T-cell (primary cell): ENCODE data around the gene PLCG1. TPM values are rescaled to one million over a fixed set of nuclear protein-coding genes. Genes with fewer than 3 reads are reported as not detected.

Source experiments
- ATAC-seq, 4 experiments: fragments of 200-7000 bp in 3 of 4; fragments of 150-1000 bp in 1 of 4; cut with Tn5 transposase; replicated peaks in 1 of 4; 1 replicate in 3 of 4; 2 replicates in 1 of 4; pipeline ENCODE4 v1.10.0; 2021; ENCODE audit warnings: moderate library complexity in 3 of 4, mild to moderate bottlenecking in 2 of 4, moderate number of reproducible peaks in 1 of 4
- CTCF ChIA-PET, 2 donors: fragments of 300-600 bp; sonication (Branson Sonifier 250); formaldehyde crosslinking; loops; one replicate each; lab custom pipeline; 2022; ENCODE audit warnings: antibody characterized with exemption in 2 of 2; lab: Charles Lee
- POLR2A ChIA-PET, 2 donors: fragments of 300-600 bp; sonication (Branson Sonifier 250); formaldehyde crosslinking; loops; one replicate each; lab custom pipeline; 2022; ENCODE audit warnings: antibody characterized with exemption in 2 of 2; lab: Charles Lee
- DNase-seq, 35 experiments: peaks; one replicate each; pipeline versions ENCODE4 v3.0.0 to v3.0.0-alpha.2; 2013 to 2023
- H3K27ac ChIP-seq: one replicate; pipeline ENCODE4 v1.5.1; 2013; ENCODE audit warnings: low read length
- H3K27me3 ChIP-seq, 2 experiments: replicated peaks in 1 of 2; 1 replicate in 1 of 2; 2 replicates in 1 of 2; pipeline versions ENCODE4 v1.6.1 to v1.7.0; 2013; ENCODE audit warnings: low read length in 1 of 2, mixed read lengths in 1 of 2; ENCODE audit not compliant: control insufficient read depth in 2 of 2, insufficient read depth in 2 of 2; ENCODE audit errors: extremely low read depth in 1 of 2
- H3K36me3 ChIP-seq, 2 donors: 1 replicate in 1 of 2; 2 replicates in 1 of 2; pipeline versions ENCODE4 v1.6.1 to v1.7.0; 2013; ENCODE audit warnings: low read length in 1 of 2; ENCODE audit not compliant: control insufficient read depth in 2 of 2, insufficient read depth in 1 of 2; ENCODE audit errors: extremely low read depth in 1 of 2
- H3K4me1 ChIP-seq, 2 experiments: 1 replicate in 1 of 2; 2 replicates in 1 of 2; pipeline versions ENCODE4 v1.6.1 to v1.7.0; 2013; ENCODE audit warnings: low read length in 2 of 2, mixed read lengths in 1 of 2; ENCODE audit not compliant: insufficient read depth in 2 of 2, control insufficient read depth in 1 of 2; ENCODE audit errors: extremely low read depth in 1 of 2
- H3K4me3 ChIP-seq, 2 donors: 1 replicate in 1 of 2; 2 replicates in 1 of 2; pipeline versions ENCODE4 v1.5.1 to v1.7.0; 2013; ENCODE audit warnings: mild to moderate bottlenecking in 2 of 2, low read length in 1 of 2, moderate library complexity in 1 of 2; ENCODE audit not compliant: control insufficient read depth in 1 of 2; ENCODE audit errors: extremely low read depth in 1 of 2
- H3K9me3 ChIP-seq: 2 replicates; pipeline ENCODE4 v1.7.0; 2013
- H3K27ac Mint-ChIP-seq, 2 donors: one replicate each; pipeline ENCODE4 v1.8.0; 2020 to 2021; ENCODE audit warnings: mild to moderate bottlenecking in 2 of 2, mixed read lengths in 2 of 2
- H3K27me3 Mint-ChIP-seq, 2 donors: one replicate each; pipeline ENCODE4 v1.8.0; 2021 to 2022; ENCODE audit warnings: mixed read lengths in 2 of 2
- H3K36me3 Mint-ChIP-seq: one replicate; pipeline ENCODE4 v1.8.0; 2021; ENCODE audit warnings: mixed read lengths
- H3K4me1 Mint-ChIP-seq, 3 donors: one replicate each; pipeline ENCODE4 v1.8.0; 2020 to 2022; ENCODE audit warnings: mixed read lengths in 3 of 3, mild to moderate bottlenecking in 1 of 3
- H3K4me3 Mint-ChIP-seq, 3 donors: one replicate each; pipeline ENCODE4 v1.8.0; 2020 to 2022; ENCODE audit warnings: mild to moderate bottlenecking in 3 of 3, mixed read lengths in 3 of 3, moderate library complexity in 3 of 3
- H3K9me3 Mint-ChIP-seq, 3 donors: one replicate each; pipeline ENCODE4 v1.8.0; 2020 to 2022; ENCODE audit warnings: mixed read lengths in 3 of 3
- WGBS: methylation state at CpG from one replicate; pipeline ENCODE4 v1.1.5; 2013; ENCODE audit warnings: missing lambda C conversion rate; ENCODE audit not compliant: insufficient coverage; 5-methylcytosine and 5-hydroxymethylcytosine counted together
- total RNA-seq, 35 experiments: library from RNA in 6 of 35; stranded (reverse) in 6 of 35; fragments of 120-200 nt in 1 of 35; gene quantifications; one replicate each; pipeline versions ENCODE4 v1.2.1 to v1.2.4 and lab custom pipeline; 2013 to 2026

PLCG1 gene
- total RNA-seq, 5 donors from 2014 or later (not counting 1 experiment from before 2014, with no cell fraction given), result 390 to 589 (median 444) TPM

GRCh38 chr20:41179961-41180360, 42.6 kb downstream of the PLCG1 start:
- Histone ChIP-seq H3K36me3 (peaks cover 11 to 27% of the 10 kb centered on the region in 2 donors), H3K4me1 (peaks cover 0 to 10% of the 10 kb centered on the region in 2 experiments), H3K27me3 (no peaks in the 10 kb centered on the region), H3K4me3 (no peak overlapping the region), H3K27ac (no peak overlapping the region), H3K9me3 (no peaks in the 10 kb centered on the region)
- ChIA-PET POLR2A (no interaction called here), CTCF (no interaction called here)
- ATAC-seq (no peak), DNase-seq (peak in 1 of 35 experiments; percentile 10)
- H3K4me3 Mint-ChIP-seq, result no peak overlapping the region
- peak overlapping the region; percentile 70 to 71 for H3K27ac Mint-ChIP-seq
- H3K4me1 Mint-ChIP-seq, result peaks cover 10 to 13% (median 11%) of the 10 kb centered on the region in 3 donors
- peaks cover 11% of the 10 kb centered on the region for H3K36me3 Mint-ChIP-seq
- no peaks in the 10 kb centered on the region for H3K27me3 Mint-ChIP-seq
- 98% methylated on average over 7 of the region's 8 CpGs for WGBS
- H3K9me3 Mint-ChIP-seq, result no peaks in the 10 kb centered on the region

- 89% methylated on average over 4 of the region's 6 CpGs for WGBS
- H3K9me3 Mint-ChIP-seq, result no peaks in the 10 kb centered on the region
- ATAC-seq, result no peak
- peaks cover 11 to 21% of the 10 kb centered on the region in 2 donors for H3K36me3 ChIP-seq
- H3K36me3 Mint-ChIP-seq, result peaks cover 10% of the 10 kb centered on the region
- peaks cover 10 to 13% (median 10%) of the 10 kb centered on the region in 3 donors for H3K4me1 Mint-ChIP-seq
- no peaks in the 10 kb centered on the region for H3K27me3 ChIP-seq
- ChIA-PET CTCF (no interaction called here), POLR2A (no interaction called here)
- H3K27ac Mint-ChIP-seq, result peak overlapping the region; percentile 70 to 71
- no peaks in the 10 kb centered on the region for H3K9me3 ChIP-seq
- peak in 2 of 35 experiments; percentile 0 to 9 for DNase-seq
- peaks cover 0 to 6% of the 10 kb centered on the region in 2 experiments for H3K4me1 ChIP-seq
- H3K27ac ChIP-seq, result no peak overlapping the region
- H3K4me3 ChIP-seq, result no peak overlapping the region
- no peak overlapping the region for H3K4me3 Mint-ChIP-seq
- no peaks in the 10 kb centered on the region for H3K27me3 Mint-ChIP-seq
Measured at GRCh38 chr20:41180599-41181333, 43.4 kb downstream of the PLCG1 start.

- no peak for ATAC-seq
- Histone ChIP-seq H3K9me3 (no peaks in the 10 kb centered on the region), H3K27me3 (no peaks in the 10 kb centered on the region), H3K4me1 (peaks cover 0 to 6% of the 10 kb centered on the region in 2 experiments), H3K27ac (no peak overlapping the region), H3K36me3 (peaks cover 11 to 14% of the 10 kb centered on the region in 2 donors), H3K4me3 (no peak overlapping the region)
- no peaks in the 10 kb centered on the region for H3K27me3 Mint-ChIP-seq
- WGBS, result 97% methylated on average over 3 of the region's 3 CpGs
- H3K9me3 Mint-ChIP-seq, result no peaks in the 10 kb centered on the region
- H3K27ac Mint-ChIP-seq, result peak overlapping the region; percentile 71 to 74
- H3K4me3 Mint-ChIP-seq, result no peak overlapping the region
- H3K4me1 Mint-ChIP-seq, result peaks cover 9 to 13% (median 13%) of the 10 kb centered on the region in 3 donors
- POLR2A ChIA-PET, result no interaction called here
- CTCF ChIA-PET, result interaction anchor here in 1 of 2 donors (0.7 kb wide), 1 partner anchor 49 kb away, joined by 3 read pairs; no protein-coding TSS in a partner anchor
- DNase-seq, result peak in 1 of 35 experiments; percentile 11
- peaks cover 4% of the 10 kb centered on the region for H3K36me3 Mint-ChIP-seq
Measured at GRCh38 chr20:41181567-41181966, 44.2 kb downstream of the PLCG1 start.

GRCh38 chr20:41182296-41183212, 45.2 kb downstream of the PLCG1 start:
- no peaks in the 10 kb centered on the region for H3K27me3 Mint-ChIP-seq
- peaks cover 5 to 9% of the 10 kb centered on the region in 2 donors for H3K36me3 ChIP-seq
- no peaks in the 10 kb centered on the region for H3K9me3 ChIP-seq
- ChIA-PET POLR2A (no interaction called here), CTCF (no interaction called here)
- no peaks in the 10 kb centered on the region for H3K27me3 ChIP-seq
- no peaks in the 10 kb centered on the region for H3K9me3 Mint-ChIP-seq
- H3K27ac Mint-ChIP-seq, result peak overlapping the region; percentile 71 to 74
- H3K4me1 ChIP-seq, result peaks cover 0 to 6% of the 10 kb centered on the region in 2 experiments
- peaks cover 2% of the 10 kb centered on the region for H3K36me3 Mint-ChIP-seq
- H3K27ac ChIP-seq, result peak overlapping the region; percentile 10
- no peak overlapping the region for H3K4me3 Mint-ChIP-seq
- ATAC-seq (no peak), DNase-seq (peak in 2 of 35 experiments; percentile 4 to 17)
- no peak overlapping the region for H3K4me3 ChIP-seq
- WGBS, result 80% methylated on average over 1 of the region's 10 CpGs
- peaks cover 8 to 16% (median 13%) of the 10 kb centered on the region in 3 donors for H3K4me1 Mint-ChIP-seq

- Mint-ChIP-seq H3K27me3 (no peaks in the 10 kb centered on the region), H3K36me3 (peaks cover 2% of the 10 kb centered on the region), H3K27ac (peak overlapping the region in 1 of 2 donors; percentile 61), H3K4me3 (no peak overlapping the region), H3K9me3 (no peaks in the 10 kb centered on the region), H3K4me1 (peaks cover 8 to 16% (median 13%) of the 10 kb centered on the region in 3 donors)
- ATAC-seq (no peak), DNase-seq (peak in 2 of 35 experiments; percentile 5 to 21)
- Histone ChIP-seq H3K4me1 (peaks cover 0 to 6% of the 10 kb centered on the region in 2 experiments), H3K36me3 (peaks cover 0 to 5% of the 10 kb centered on the region in 2 donors), H3K9me3 (no peaks in the 10 kb centered on the region), H3K27me3 (no peaks in the 10 kb centered on the region), H3K27ac (no peak overlapping the region), H3K4me3 (no peak overlapping the region)
- ChIA-PET CTCF (no interaction called here), POLR2A (no interaction called here)
- 90% methylated on average over 2 of the region's 6 CpGs for WGBS
Measured at GRCh38 chr20:41183391-41183790, 46.0 kb downstream of the PLCG1 start.

- Mint-ChIP-seq H3K4me3 (no peak overlapping the region), H3K9me3 (no peaks in the 10 kb centered on the region), H3K27me3 (no peaks in the 10 kb centered on the region), H3K36me3 (peaks cover 2% of the 10 kb centered on the region), H3K4me1 (peaks cover 8 to 16% (median 13%) of the 10 kb centered on the region in 3 donors), H3K27ac (no peak overlapping the region)
- no peak overlapping the region for H3K4me3 ChIP-seq
- DNase-seq, result peak in 1 of 35 experiments; percentile 21
- no peaks in the 10 kb centered on the region for H3K27me3 ChIP-seq
- ChIA-PET CTCF (no interaction called here), POLR2A (no interaction called here)
- no peaks in the 10 kb centered on the region for H3K9me3 ChIP-seq
- no peak for ATAC-seq
- peaks cover 0 to 4% of the 10 kb centered on the region in 2 donors for H3K36me3 ChIP-seq
- no peak overlapping the region for H3K27ac ChIP-seq
- H3K4me1 ChIP-seq, result peaks cover 0 to 6% of the 10 kb centered on the region in 2 experiments
- WGBS, result 86% methylated on average over 2 of the region's 2 CpGs
Measured at GRCh38 chr20:41183831-41184230, 46.5 kb downstream of the PLCG1 start.
